ENCODE results near the gene KIF26A.

Gene KIF26A

DNA sequence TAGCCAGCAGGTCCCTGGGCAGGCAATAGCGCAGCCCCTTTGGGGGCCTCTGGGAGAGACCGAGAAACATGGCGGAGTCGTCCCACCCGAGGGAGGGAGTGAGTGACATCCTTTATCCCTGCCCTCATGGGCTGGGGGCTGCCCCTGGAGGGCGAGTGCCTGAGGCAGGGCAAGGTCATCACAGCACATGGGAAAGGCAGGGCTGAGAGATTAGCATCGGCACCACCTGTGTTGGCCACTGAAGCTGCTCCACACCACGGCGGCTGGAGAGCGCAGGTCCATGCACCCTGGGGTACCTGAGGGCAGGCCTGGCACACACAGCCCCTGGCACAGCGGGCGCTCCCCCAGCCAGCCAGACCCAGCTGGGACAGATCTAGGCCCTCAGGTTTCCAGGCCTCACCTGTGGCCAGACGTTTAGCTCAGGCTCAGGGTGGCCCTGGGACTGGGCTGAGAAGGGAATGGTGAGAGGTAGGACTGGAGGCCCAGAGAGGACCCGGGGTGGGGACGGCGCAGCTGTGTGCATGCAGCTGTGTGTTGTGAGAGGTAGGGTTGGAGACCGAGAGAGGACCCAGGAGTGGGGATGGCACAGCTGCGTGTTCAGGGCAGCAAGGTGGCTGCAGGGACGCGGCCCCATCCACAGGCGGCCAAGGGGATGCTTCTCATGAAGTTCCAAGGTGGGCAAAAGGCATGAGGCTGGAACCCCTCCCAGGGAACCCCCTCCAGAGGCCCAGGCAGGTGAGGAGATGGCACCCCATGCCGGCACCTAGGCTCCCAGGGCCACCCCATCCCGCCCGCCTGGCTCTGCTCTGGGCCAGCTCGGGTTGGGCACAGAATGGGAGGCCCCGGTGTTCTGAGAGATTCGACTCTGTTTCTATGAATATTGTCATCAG lies 74.1 kb downstream of the KIF26A start:
- no peak for DNase-seq

DNA sequence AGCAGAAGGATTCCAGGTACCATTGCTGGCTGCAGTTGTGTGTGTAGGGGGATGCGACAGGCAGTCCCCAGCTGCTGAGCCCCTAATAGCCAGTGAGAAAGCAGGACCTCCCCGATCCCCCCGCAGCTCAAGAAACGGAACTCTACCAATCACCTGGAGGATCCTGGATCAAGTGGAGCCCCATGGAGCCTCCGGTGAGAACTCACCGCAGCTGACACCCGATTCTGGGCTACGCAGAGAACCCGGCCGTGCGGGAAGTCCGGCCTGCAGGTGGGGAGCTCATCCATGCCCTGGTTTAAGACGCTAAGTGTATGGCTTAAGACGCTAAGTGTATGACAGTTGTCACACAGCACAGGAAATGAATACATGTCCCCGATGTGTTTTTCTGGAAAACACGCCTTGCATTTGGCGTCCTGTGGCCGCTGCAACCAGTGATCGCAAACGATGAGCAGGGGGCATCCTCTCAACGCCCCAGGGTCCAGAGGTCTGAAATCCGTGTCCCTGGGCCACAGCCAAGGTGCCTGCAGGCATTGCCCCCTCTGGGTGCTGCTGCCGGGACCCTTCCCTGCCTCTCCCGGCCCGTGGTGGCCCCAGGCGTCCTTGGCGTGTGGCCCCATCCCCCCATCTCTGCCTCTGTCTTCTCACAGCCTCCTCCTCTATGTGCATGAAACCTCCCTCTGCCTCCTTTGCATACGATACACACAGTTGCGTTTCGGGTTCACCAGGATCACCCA lies 75.1 kb downstream of the KIF26A start:
- no peak for DNase-seq

DNA sequence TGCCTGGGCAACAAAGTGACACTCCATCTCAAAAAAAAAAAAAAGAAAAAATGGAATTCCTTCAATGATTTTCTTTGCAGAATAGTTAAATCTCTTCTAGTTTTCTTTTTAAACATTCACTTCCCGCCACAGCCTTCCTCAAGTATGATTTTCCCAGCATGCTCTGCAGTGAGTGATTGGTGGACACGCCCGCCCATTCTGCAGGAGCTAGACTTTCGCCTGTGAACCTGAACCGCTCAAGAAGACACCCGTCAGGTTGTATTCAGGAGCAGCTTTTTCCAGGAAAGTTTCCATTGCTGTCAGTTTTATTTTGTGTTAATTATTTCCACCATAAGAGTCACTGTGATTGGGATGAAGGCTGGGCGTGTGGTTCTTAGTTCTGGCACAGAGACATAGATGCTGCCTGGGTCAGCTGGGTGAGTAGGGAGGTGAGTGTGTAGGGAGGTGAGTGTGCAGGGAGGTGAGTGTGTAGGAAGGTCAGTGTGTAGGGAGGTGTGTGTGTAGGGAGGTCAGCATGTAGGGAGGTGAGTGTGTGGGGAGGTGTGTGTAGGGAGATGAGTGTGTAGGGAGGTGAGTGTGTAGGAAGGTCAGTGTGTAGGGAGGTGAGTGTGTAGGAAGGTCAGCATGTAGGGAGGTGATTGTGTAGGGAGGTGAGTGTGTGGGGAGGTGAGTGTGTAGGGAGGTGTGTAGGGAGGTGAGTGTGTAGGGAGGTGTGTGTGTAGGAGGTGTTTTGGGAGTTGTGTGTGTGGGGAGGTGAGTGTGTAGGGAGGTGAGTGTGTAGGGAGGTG lies 76.2 kb downstream of the KIF26A start:
- DNase-seq = no peak

DNA sequence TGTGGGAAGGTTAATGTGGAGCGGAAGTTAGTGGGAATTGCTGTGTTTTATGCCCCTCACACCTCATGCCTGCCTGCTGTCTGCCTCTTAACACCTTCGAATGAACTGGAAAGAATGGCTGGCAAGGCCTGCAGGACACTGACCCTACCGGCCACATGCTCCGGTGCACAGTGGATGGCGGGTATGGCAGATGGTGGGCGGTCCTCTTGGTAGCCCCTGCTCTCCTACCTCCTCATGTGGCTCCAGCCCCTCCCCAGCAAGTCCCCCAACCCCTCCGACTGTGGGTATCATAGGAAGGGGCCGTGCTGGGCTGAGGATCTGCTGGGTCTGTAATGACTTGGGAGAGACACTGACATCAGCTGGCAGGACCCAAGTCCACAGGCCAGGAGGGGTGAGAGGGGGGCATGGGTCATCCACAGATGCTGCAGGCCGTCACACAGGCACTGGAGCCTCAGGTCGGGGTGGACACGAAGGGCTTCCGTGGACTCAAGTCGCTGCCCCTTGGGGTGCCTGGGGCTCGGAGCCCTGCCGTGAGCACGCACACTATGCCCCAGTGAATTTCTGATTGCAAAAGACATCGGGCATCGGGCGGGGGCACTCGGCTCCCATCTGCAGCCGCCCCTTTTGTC lies 77.4 kb downstream of the KIF26A start:
- no peak for DNase-seq

DNA sequence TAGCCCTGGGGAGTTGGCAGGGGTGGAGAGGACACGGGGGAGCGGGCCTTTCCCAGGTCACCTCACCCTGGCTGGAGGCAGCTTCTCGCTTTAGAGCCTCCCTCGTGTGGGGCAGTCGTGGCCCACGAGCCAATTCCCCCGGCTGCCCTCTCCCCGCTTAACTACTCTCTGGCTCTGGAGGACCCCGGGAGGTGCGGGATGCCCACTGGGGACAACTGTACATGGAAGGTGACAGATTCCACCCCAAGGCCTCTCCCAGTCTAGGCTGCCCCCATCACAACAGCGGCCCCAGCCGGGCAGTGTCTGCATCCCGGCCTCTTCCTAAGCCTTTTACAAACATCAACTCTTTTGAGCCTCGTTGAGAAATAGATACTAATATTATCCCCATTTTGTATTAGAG lies 78.1 kb downstream of the KIF26A start:
- no peak for DNase-seq

DNA sequence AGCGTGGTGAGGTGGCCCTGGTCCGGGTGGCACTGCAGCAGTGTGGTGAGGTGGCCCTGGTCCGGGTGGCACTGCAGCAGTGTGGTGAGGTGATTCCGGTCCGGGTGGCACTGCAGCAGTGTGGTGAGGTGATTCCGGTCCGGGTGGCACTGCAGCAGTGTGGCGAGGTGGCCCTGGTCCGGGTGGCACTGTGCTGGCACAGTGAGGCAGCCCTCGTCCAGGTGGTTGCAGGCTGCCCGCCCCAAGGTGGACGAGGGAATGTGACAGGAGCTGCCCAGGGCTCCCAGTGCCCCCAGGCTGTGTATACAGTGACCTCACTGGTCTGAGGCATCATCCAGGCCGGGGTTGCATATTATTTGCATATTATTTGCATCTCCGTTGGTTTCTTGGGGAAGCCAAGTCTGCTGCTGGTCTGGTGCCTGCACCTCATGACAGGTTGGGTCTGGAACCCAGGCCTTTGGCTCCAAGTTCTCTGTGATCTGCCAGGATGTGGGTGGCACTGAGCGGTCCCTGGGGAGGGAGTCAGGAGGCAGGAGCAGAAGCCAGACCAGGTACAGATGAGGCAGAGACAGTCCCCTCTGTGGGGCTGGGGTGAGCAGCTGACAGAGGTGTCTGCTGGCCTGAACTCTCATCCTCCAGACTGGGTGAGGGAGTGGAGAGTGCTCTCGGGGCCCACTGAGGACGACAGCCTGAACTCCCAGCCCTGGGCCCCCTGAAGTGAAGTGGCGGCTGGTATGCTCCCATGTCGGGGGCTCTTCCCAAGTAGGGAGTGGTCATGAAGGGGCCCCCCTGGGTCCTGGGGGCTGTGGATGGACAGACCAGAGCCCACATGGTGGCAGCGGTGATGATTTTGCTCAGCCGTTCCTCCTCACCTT lies 79.3 kb downstream of the KIF26A start:
- DNase-seq = no peak

DNA sequence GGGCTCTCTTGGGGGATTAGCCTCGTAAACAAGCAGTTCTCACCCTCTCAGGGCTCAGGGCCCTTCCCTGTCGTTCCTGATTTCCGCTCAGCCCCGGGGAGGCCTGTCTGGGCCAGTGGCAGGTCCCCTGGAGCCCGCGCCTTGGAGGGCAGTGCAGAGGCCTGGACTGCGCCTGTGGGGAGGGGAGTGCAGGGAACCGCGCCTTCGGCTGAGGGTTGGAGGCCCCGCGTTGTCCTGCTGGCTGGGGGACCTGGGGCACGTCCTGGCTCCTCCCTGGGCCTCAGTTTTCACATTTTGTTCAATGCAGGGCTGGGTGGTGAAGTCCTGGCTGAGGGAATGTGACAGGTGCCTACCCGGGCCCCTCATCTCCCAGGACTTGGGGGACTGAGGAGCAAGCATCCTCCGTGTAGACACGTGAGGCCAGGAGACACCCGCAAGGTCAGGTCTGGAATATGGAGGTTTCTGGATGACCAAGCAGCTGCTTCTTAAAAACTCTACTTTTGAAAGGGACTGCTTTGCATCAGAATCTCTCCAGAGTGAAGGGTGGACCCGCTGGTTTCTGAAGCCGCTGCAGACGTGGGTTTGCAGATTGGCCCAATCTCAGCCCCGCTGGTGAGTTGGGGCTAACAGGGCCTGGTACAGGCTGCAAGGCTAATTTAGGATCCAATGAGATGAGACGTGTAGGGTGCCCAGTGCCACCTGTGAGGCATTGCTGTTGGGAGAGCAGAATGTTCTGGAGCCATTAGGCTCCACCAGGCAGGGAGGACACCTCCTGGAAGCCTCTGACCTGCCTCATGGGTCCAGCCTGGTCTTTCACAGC lies 80.2 kb downstream of the KIF26A start:
- no peak for DNase-seq

DNA sequence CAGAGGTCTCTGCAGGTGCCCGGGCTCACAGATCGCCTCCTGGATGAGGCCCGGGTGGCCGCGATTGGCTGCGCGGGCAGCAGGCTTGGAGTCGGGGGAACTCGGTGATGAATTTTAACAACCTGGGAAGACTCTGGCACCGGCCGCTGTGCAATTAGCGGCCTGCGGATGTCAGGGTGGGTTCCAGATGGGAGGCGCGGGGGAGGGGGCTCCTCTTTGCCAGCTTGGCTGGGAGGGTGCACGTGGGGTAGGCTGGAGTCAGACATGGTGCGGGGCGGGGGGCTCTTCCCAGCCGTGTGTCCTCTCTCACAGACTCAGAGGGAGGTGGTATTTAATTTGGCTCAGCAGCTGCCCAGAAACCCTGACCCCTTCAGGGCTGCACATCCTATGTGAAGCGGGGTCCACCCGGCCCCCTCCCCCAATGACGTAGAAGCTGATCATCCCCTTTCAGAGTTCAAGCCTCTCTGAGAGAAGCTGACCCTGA lies 81.4 kb downstream of the KIF26A start:
- DNase-seq = no peak

DNA sequence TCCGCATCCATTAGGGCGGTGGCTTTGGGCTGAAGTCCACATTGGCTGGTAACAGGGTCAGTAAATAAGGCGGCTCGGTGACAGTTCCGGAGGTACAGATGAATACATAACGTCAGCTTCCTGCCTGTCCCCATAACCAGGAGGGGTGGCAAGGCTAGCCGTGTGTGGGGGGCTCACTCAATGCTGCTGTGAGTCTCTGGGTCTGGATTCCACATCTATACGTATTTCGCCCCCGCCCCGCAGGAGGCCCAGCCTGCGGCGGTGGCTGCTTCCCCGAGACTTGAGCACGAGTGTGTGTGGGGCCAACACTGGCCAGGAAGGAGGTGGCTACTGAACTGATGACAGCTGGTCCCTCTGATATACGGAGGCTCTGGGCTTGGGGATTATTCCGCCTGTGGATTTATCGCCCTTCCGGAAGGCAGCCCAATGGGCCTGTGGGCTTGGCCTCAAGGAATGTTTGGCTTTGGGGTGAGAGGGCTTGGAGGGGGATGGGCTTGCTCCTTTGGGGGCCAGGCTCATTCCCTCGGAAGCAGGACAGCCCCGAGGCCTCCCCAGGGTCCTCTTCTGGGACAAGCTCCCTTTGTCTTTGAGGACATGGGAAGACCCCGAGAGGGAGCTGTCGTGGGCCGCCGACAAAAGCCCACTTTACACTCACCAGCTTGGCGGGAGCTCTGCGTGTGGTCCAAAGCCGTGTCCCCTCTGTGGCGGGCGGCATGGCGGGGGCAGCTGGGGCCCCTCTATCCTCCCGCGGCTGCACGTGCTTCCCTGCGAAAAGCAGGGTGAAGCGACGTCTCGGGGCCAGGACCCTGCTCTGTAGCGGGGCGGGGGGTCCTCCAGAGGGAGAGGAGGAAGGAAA lies 82.1 kb downstream of the KIF26A start:
- no peak for DNase-seq

DNA sequence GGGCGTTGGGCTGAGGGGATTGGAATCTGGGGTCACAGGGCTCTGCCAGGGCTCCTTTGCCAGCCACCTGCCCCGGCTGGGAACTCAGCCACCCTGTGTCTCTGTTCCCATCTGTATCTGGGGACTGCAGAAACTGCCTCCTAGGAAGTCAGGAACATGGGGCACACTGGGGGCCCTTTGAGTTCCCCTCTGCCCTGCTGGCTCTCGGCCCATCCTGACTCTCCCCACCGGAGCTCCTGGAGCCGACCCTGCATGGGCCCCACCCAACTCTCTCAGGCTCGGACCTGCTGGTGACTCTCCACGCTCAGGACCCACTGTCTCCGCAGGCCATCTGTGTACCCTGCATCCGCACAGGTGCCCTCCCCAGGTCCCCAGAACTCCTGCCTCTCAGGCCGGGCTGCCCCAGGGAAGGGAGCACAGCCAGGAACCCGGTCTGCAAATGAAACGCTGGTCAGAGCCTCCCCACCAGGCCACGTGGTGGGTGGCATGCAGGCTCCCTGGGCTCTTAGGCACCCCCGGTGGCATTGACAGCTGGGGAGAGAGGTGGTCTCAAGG lies 82.8 kb downstream of the KIF26A start:
- no peak for DNase-seq

DNA sequence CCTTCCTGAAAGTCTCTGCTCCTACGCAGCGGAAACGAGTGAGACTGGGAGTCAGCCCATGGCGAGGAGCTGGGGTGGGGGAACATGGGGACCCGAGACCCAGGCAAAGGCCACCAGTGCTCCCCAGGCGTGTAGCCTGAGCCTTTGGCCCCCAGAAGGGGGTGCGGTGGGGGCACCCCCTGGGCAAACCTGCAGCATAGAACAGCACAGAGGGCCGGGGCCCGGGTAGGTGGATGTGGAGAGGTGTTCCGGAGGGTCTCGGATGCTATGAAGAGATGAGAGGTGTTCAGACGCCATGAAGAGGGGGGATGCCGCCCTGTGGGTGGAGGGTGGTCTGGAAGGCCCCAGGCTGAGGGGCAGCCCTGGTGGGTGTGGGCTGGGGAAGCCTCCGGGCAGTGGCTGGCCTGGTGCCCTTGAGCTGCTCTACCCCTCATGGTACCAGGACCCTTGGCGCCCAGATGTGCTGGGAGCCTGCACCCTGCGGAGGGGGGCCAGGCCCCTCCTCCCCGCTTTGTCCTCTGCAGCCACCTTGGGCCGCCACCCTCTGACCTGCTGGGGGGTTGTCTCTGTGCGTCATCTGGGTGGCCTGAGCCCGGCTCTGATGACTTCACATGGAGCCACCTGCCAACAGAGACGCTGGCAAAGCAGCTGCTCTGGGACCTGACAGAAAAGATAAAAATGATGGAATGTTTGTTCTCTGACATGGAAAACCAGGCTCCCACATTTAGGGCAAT lies 83.4 kb downstream of the KIF26A start:
- no peak for DNase-seq

DNA sequence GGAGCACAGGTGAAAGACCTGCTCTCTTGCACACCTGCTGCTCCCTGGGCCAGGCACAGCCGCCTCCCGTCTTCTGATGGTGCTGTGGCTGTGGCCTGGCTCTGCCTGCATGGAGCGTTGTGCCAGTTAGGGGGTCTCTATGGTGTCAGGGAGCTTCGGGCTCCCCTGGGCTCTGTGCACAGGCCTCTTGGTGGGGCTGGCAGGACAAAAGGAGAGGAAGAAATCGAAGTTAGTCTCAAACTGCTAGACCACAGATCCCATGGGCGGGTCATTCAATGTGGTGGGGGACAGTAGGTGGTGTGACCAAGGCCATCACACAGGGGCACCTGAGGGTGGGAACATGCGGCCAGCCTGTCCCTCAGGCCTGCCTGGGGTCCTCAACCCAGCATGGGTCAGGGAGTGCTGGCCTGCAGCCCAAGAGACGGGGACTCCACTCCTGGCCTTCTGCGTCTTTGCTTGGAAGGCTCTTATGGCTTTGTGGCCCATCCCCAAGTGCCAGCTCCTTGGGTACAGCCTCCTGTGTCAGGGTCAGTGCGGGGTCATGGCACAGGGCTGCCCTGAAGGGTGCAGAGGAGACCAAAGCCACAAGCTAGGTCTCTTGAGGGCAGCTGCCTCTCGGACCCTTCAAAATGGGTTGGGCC lies 84.1 kb downstream of the KIF26A start:
- DNase-seq = no peak

DNA sequence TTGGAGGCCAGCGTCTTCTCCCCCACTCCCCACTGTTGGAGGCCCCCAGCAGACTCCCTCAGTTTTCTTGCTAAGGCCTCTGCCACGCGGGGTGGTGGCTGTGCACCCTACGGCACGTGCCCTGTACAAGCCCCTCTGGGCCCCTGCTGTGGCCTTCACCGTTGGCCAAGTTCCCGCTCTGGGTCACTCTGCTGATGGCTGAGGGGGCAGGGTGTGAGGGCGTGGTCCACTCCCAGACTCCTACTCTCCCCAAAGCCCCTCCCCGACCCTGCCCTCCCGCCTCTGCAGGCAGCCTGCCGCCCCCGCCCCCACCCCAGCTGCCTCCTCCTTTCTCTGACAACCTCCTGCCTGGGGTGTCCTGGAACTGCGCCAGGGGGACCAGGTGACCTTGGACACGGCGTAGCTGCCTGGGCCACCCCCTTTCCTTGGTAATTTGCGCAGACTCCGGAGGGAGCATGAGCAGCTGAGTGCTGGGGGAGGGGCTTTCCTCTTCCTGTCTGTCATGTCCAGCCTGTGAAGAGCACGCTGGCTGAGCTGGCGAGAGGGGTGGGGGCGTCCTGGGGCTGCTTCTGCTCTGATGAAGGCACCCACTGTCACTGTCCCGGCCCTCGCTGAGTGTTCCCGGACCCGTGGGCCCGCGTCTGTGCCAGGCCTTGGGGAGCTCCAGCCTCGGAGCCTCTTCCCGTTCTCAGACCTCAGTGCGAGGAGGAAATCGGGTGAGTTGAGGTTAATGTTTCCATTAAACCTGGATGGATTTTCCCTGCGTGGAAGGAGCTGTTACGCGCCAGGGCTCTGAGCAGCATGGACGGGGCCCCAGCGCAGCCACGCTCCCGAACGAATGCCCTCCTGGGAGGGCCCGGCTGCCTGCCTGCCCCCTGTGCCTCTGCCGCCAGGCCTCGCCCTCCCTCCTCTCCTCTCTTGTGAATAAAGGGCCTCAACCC lies 85.0 kb downstream of the KIF26A start:
- no peak for DNase-seq

DNA sequence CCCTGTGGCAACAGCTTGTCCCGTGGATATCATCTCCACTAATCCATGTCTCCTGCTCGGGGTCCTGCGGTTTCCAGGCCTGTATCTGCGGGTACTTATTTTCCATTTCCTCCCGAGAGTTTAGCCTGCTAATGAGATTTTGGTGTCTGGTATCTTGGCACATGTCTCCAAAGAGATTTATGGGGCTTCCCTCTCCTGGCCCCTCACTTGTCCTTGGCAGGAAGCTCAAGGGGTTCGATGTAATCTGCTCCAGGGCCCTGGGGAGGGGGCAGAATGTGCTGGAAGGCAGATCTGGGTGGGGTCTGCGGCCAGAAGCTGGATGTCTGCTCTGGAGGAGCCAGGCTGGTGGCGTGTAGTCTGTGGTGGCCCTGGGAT lies 85.7 kb downstream of the KIF26A start:
- no peak for DNase-seq

DNA sequence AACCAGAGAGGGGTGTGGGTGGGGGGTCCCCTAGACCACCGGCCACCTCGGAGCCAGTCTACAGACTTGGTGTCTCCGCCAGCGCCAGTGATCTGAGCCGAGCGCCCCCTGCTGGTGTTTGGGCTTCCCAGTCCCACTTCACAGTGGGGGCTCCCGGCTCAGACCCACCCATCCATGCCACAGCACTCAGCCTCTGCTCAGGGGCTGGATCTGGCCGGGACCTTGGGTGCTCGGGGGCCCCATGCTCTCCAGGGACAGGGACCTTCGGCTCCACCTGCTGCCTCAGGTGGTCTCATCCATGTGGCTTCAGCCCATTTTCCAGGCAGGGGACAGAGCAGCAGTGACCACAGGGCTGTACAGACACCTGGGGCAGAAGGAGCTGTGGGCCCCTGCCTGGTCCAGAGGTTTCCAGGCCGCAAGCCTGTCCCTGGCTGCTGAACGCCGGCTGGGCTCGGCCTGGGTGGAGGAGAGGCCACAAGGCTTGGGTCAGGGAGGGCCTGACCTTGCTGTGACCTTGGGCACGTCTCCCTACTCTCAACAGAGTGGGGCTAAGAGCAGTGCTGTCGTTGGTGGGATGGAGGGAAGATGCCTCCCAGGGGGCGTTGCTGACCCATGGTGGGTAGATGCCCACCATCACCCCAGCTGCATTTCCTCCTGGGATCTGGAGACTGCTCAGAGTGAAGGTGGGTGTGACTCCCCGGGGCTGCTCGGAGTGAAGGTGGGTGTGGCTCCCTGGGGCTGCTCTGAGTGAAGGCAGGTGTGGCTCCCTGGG lies 86.3 kb downstream of the KIF26A start:
- DNase-seq = no peak
